ENCODE measurements around the gene STAT5B.

DNA sequence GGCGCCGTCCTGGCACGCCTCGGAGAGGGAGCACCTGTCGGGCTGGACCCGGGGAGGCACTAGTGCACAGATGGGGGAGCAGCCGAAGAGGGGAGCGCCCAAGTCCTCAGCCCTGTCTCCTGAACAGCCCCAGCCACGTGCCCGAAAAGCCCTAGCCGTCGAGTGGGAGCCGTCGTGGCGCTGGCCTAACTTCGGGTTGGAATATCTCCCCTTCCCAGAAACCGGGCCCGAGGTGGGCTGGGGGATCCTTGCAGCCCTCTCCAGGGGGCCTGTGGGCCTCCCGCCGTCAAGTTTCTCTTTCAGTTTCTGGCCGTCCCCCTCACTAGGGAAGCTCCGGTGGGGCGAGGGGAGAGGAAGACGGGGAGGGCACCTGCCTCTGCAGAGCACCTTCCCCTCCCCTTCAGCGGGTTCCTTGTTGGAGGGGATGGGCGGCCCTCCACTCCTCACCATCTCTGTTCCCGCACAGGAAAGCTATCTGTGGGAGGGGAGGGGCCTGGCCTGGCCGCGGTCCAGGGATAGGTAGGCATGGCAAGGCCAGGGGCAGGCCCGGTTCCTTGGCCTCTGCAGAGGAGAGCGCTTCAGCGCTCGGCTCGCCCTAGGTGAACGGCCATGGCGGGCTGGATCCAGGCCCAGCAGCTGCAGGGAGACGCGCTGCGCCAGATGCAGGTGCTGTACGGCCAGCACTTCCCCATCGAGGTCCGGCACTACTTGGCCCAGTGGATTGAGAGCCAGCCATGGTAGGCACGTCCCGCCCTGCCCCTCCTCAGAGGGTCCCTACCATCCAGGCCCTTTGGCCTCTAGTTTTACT, 12.8 kb upstream of the STAT5B start:
- TF ChIP-seq, protein P1, sequence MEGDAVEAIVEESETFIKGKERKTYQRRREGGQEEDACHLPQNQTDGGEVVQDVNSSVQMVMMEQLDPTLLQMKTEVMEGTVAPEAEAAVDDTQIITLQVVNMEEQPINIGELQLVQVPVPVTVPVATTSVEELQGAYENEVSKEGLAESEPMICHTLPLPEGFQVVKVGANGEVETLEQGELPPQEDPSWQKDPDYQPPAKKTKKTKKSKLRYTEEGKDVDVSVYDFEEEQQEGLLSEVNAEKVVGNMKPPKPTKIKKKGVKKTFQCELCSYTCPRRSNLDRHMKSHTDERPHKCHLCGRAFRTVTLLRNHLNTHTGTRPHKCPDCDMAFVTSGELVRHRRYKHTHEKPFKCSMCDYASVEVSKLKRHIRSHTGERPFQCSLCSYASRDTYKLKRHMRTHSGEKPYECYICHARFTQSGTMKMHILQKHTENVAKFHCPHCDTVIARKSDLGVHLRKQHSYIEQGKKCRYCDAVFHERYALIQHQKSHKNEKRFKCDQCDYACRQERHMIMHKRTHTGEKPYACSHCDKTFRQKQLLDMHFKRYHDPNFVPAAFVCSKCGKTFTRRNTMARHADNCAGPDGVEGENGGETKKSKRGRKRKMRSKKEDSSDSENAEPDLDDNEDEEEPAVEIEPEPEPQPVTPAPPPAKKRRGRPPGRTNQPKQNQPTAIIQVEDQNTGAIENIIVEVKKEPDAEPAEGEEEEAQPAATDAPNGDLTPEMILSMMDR (IDR thresholded peaks at IDR 0.05; ENCODE audit: insufficient read depth, low read length, poor library complexity, severe bottlenecking), result no peak
- TF ChIP-seq EZH2phosphoT487 (conservative IDR thresholded peaks at IDR 0.05; ENCODE audit: low read length), result no peak
